GM18868 (cell line): ENCODE data around the gene GEMIN8.

ENCODE experiments used
- ATAC-seq: cut with Tn5 transposase; IDR thresholded peaks from one replicate; pipeline ENCODE4 v1.9.1; 2021; ENCODE audit warnings: mild to moderate bottlenecking, moderate library complexity; ENCODE audit not compliant: unreplicated experiment

The GEMIN8 gene

GRCh38 chrX:14017399-14017798 lies 12.3 kb downstream of the GEMIN8 start:
- ATAC-seq, result no peak

GRCh38 chrX:14015941-14016340 lies 13.8 kb downstream of the GEMIN8 start:
- no peak for ATAC-seq

- no peak for ATAC-seq
These were observed 14.4 kb downstream of the GEMIN8 start for GRCh38 chrX:14015294-14015693.

- ATAC-seq, result no peak
These were observed 15.2 kb downstream of the GEMIN8 start for GRCh38 chrX:14014526-14014925.

GRCh38 chrX:14013054-14013453 lies 16.6 kb downstream of the GEMIN8 start:
- ATAC-seq, result no peak

- ATAC-seq, result no peak
These were observed 19.1 kb downstream of the GEMIN8 start for GRCh38 chrX:14010566-14010965.

GRCh38 chrX:14006540-14006939 lies 23.2 kb downstream of the GEMIN8 start:
- ATAC-seq, result no peak

GRCh38 chrX:14003876-14004425 lies 25.7 kb downstream of the GEMIN8 start:
- ATAC-seq, result no peak

- ATAC-seq, result no peak
These were observed 26.7 kb downstream of the GEMIN8 start for GRCh38 chrX:14003028-14003427.

GRCh38 chrX:13996650-13997049 lies 33.0 kb downstream of the GEMIN8 start:
- no peak for ATAC-seq

- ATAC-seq, result no peak
These were observed 35.1 kb downstream of the GEMIN8 start for GRCh38 chrX:13994536-13995080.

GRCh38 chrX:13994104-13994503 lies 35.6 kb downstream of the GEMIN8 start:
- no peak for ATAC-seq

- ATAC-seq, result no peak
These were observed 39.4 kb downstream of the GEMIN8 start for GRCh38 chrX:13990126-13990800.

GRCh38 chrX:13985697-13986435 lies 43.8 kb downstream of the GEMIN8 start:
- peak; percentile 90 for ATAC-seq

GRCh38 chrX:13983734-13984133 lies 46.0 kb downstream of the GEMIN8 start:
- no peak for ATAC-seq

GRCh38 chrX:13968198-13968597 lies 61.5 kb downstream of the GEMIN8 start:
- no peak for ATAC-seq

GRCh38 chrX:13967636-13968035 lies 62.1 kb downstream of the GEMIN8 start:
- ATAC-seq, result no peak

- no peak for ATAC-seq
These were observed 62.9 kb downstream of the GEMIN8 start for GRCh38 chrX:13966793-13967125.

- ATAC-seq, result no peak
These were observed 63.5 kb downstream of the GEMIN8 start for GRCh38 chrX:13966071-13966792.

GRCh38 chrX:13965531-13965930 lies 64.2 kb downstream of the GEMIN8 start:
- ATAC-seq, result no peak

- ATAC-seq, result no peak
These were observed 72.7 kb downstream of the GEMIN8 start for GRCh38 chrX:13956998-13957397.
